A549 (cell line): Measurements from ENCODE around the gene ATP2A3. TPM values are rescaled to one million over a fixed set of nuclear protein-coding genes. Genes with fewer than 3 reads are reported as not detected.
A peak's percentile ranks its signal among the peaks of the same experiment; 100 is the strongest.

Experiments
- ATAC-seq, 2 experiments: fragments of 200-7000 bp in 1 of 2; fragments of >200 bp in 1 of 2; cut with Nextera tagmentation in 1 of 2; cut with Tn5 transposase in 1 of 2; 3 replicates each; pipeline versions ENCODE4 v1.8.0 to v1.9.1; 2018 to 2020; ENCODE audit warnings: mild to moderate bottlenecking in 1 of 2, moderate library complexity in 1 of 2
- CTCF ChIA-PET: fragments of 300-600 bp; sonication (Branson Sonifier 250); formaldehyde crosslinking; extraction: SDS; loops from one replicate; lab custom pipeline; 2021; ENCODE audit warnings: antibody characterized with exemption, inconsistent platforms; lab: Yijun Ruan, JAX
- POLR2A ChIA-PET: fragments of 350-600 bp; formaldehyde crosslinking; extraction: SDS; loops from one replicate; lab custom pipeline; 2021; ENCODE audit warnings: antibody characterized with exemption, inconsistent platforms; lab: Yijun Ruan, JAX
- DNase-seq, 2 experiments: peaks; one replicate each; pipeline versions ENCODE4 v3.0.0 to v3.0.0-alpha.2; 2011 to 2016; ENCODE audit warnings: low read depth in 1 of 2, low spot score in 1 of 2
- FAIRE-seq: peaks from 2 replicates; lab custom pipeline; 2011; peaks lifted over from hg19 to GRCh38; lab: Jason Lieb, UNC
- H3K27ac ChIP-seq, 2 experiments: fragments of >200 bp; sonication (Bioruptor Twin); formaldehyde crosslinking; 3 replicates each; pipeline ENCODE4 v1.5.1; 2016 to 2017
- H3K4me1 ChIP-seq: fragments of >200 bp; sonication (Bioruptor Twin); formaldehyde crosslinking; 3 replicates; pipeline ENCODE4 v1.6.1; 2016
- H3K4me2 ChIP-seq: fragments of >200 bp; sonication (Bioruptor Twin); formaldehyde crosslinking; 3 replicates; pipeline ENCODE4 v1.6.1; 2016
- H3K4me3 ChIP-seq: fragments of >200 bp; sonication (Bioruptor Twin); formaldehyde crosslinking; 3 replicates; pipeline ENCODE4 v1.5.1; 2016
- H3K9me3 ChIP-seq: fragments of >200 bp; sonication (Bioruptor Twin); formaldehyde crosslinking; 3 replicates; pipeline ENCODE4 v1.6.1; 2016
- GATA3 ChIP-seq: IDR thresholded peaks from 2 replicates; pipeline ENCODE4 v1.6.1; 2012; ENCODE audit warnings: borderline replicate concordance
- HOXB13 ChIP-seq: fragments of 250-450 bp; sonication (Bioruptor Pico); IDR thresholded peaks from 2 replicates; pipeline ENCODE4 v1.5.0; 2020; ENCODE audit warnings: low read depth, mild to moderate bottlenecking, moderate library complexity
- MAZ ChIP-seq: fragments of 150-350 bp; IDR thresholded peaks from 2 replicates; pipeline ENCODE4 v1.6.1; 2014; ENCODE audit warnings: antibody characterized with exemption, low read depth, low read length, borderline replicate concordance
- NR3C1 ChIP-seq: fragments of >200 bp; sonication (Bioruptor Twin); formaldehyde crosslinking; IDR thresholded peaks from 3 replicates; pipeline ENCODE4 v1.6.1; 2017
- PHF8 ChIP-seq: fragments of 200-600 bp; sonication (generic); IDR thresholded peaks from 2 replicates; pipeline ENCODE4 v1.6.1; 2016; ENCODE audit warnings: low read depth, mild to moderate bottlenecking, antibody characterized with exemption, moderate library complexity, borderline replicate concordance
- SMC3 ChIP-seq: fragments of >200 bp; sonication (Bioruptor Twin); formaldehyde crosslinking; IDR thresholded peaks from 3 replicates; pipeline ENCODE4 v1.6.1; 2018; ENCODE audit warnings: inconsistent platforms
- SREBF2 ChIP-seq: fragments of 450-650 bp; IDR thresholded peaks from 2 replicates; pipeline ENCODE4 v1.6.1; 2014; ENCODE audit warnings: mild to moderate bottlenecking, moderate library complexity
- TFCP2L1 ChIP-seq: fragments of 250-450 bp; sonication (Bioruptor Pico); IDR thresholded peaks from 2 replicates; pipeline ENCODE4 v1.5.0; 2021; ENCODE audit warnings: mild to moderate bottlenecking
- ZC3H11A ChIP-seq: fragments of 450-650 bp; IDR thresholded peaks from 2 replicates; pipeline ENCODE4 v1.6.1; 2014; ENCODE audit warnings: antibody characterized with exemption, mild to moderate bottlenecking
- ZFP36 ChIP-seq: fragments of 450-650 bp; IDR thresholded peaks from 2 replicates; pipeline ENCODE4 v1.6.1; 2014; ENCODE audit warnings: borderline replicate concordance; ENCODE audit not compliant: partially characterized antibody
- whole genome bisulfite sequencing: methylation state at CpG from one replicate; pipeline ENCODE4 v1.1.6; 2017; ENCODE audit errors: missing lambda C conversion rate; 5-methylcytosine and 5-hydroxymethylcytosine counted together
- polyA plus RNA-seq, 4 experiments: library from polyadenylated mRNA; depleted of rRNA in 3 of 4; stranded (reverse); fragments of >200 nt; fragmentation: RNase III in 1 of 4; extraction: RNeasy Plus Mini Kit Qiagen cat#74134 plus additional on column Dnase treatment in 1 of 4; gene quantifications; 2 replicates in 3 of 4; 3 replicates in 1 of 4; pipeline ENCODE4 v1.2.3, GENCODE V29; 2011 to 2017
- TF ChIP-seq, protein P1 (sequence below): fragments of >200 bp; sonication (Bioruptor Twin); formaldehyde crosslinking; IDR thresholded peaks from 2 replicates; pipeline ENCODE4 v1.6.1; 2016
- TF ChIP-seq, protein P2 (sequence below): IDR thresholded peaks from 2 replicates; pipeline ENCODE4 v1.6.1; 2012
- TF ChIP-seq, protein P3 (sequence below): fragments of 150-350 bp; IDR thresholded peaks from 2 replicates; pipeline ENCODE4 v1.6.1; 2014; ENCODE audit warnings: low read depth, mild to moderate bottlenecking, low read length
- TF ChIP-seq, protein P4 (sequence below): fragments of 450-650 bp; IDR thresholded peaks from 2 replicates; pipeline ENCODE4 v1.6.1; 2014; ENCODE audit warnings: antibody characterized with exemption

The ATP2A3 gene
- polyA plus RNA-seq, 2 of the 4 experiments (the other 2 are of a cell fraction) = 3.1 to 5.5 TPM

DNA sequence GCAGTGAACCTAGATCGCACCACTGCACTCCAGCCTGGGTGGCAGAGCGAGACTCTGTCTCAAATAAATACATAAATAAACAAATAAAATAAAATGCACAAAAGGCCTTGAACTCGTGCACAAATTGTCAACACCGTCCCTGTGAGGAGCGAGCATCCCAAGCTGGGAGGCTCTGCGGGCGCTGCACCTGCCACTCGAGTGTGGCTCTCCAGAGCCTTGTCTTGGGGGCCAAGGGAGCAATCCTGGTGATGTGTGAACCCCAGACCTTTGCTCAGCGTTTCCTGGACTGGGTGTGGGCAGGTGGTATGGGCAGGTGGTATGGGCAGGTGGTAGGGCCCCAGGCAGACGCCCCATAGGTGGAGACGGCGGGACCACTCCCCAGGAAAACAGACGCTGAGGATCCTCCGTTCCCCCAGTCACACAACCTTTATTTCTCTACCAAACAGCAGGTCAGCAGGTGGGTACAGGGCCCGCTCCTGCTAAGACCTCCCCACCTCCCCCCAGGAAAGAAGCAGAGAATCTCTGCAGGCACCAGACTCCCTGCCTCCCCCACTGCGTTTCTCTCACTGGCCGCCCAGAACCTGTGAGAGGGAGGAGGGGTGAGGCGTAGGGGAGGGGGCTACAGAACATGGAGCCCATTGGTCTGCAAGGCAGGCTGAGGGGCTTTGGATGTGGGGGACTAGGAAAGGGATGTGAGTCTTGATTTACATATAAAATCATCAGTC, 40.6 kb downstream of the ATP2A3 start:
- no peak for FAIRE-seq
- TF ChIP-seq SMC3 = no peak
- peak; percentile 37 for TF ChIP-seq ZFP36
- H3K4me1 ChIP-seq = no peaks in the 10 kb centered on the region
- no peak for ATAC-seq
- no peak overlapping the region for H3K27ac ChIP-seq
- WGBS = 83% methylated on average over 18 of the region's 18 CpGs
- CTCF ChIA-PET = interaction anchor here (1.0 to 13.0 kb wide), 7 partner anchors 10 to 87 kb away, joined by 4 to 256 read pairs (median 6); partner anchors contain the start of genes CAMKK1 and NCBP3
- H3K4me3 ChIP-seq = no peak overlapping the region
- H3K4me2 ChIP-seq = no peak overlapping the region
- H3K9me3 ChIP-seq = no peaks in the 10 kb centered on the region
- DNase-seq = no peak
- POLR2A ChIA-PET = no interaction called here

DNA sequence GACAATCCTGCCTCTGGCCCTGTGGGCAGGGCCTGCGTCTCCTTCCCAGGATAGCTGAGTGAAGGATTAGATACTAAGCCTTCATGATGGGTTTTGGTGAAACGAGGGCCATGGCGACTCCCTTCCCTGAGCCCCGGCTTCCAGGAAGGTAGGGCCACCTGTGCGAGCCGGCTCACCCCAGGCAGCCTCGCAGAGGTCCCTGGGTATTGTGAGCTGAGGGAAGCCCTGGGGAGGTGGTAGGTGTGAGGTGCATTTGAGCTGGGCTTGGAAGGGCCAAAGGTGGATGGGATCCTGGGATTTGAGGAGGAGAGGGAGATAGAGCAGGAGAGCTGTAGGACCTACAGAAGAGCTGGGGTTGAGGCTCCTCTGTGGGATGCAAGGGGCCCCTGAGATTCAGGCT, 41.5 kb downstream of the ATP2A3 start:
- 89% methylated on average over 7 of the region's 7 CpGs for WGBS

DNA sequence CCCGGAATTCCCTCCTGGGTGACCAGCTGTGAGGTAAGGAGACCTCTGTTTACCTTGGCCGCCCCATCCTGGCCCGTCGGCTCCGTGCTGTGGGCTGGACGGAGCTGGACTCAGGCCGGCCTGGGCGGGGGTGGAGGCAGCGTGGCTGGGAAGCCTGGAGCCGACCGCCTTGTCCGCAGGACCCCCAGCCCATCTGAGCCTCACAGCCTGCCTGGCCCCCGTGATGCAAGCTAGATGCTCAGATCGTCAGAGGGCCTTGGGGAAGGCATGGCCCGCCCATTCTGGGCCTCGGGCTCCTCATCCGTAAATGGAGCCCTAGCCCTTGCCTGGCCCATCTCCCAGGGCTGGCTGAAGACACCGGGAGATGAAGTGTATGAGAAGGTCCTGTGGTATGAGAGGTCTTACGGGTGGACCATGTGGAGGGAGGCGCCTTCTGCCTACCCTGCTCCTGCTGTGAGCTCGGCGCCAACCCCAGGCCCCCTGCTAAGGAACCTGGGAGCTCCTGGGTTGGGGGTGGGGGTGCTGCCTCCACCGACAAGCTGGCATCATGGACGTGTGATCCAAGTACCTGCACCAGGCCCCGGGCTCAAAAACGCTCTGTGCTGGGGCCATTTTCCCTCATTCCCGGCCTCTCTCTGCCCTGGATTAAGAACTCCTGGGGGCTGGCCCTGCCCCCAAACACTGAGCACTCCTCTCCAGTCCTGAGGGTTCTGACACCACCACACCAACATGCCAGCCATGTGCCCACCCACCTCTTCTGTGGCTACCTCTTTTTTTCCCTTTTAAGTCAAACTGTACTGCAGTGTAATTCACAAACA, 42.5 kb downstream of the ATP2A3 start:
- CTCF ChIA-PET = interaction anchor here (1.0 to 13.0 kb wide), 11 partner anchors 8 to 153 kb away, joined by 3 to 256 read pairs (median 6); partner anchors contain the start of gene CAMKK1
- WGBS = 77% methylated on average over 26 of the region's 27 CpGs
- POLR2A ChIA-PET = no interaction called here
- no peaks in the 10 kb centered on the region for H3K9me3 ChIP-seq
- FAIRE-seq (no peak), ATAC-seq (no peak), DNase-seq (no peak)
- TF ChIP-seq, protein P1, sequence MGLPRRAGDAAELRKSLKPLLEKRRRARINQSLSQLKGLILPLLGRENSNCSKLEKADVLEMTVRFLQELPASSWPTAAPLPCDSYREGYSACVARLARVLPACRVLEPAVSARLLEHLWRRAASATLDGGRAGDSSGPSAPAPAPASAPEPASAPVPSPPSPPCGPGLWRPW = no peak
- TF ChIP-seq MAZ = no peak
- H3K4me3 ChIP-seq = no peak overlapping the region
- peak overlapping the region in 1 of 2 experiments; percentile 5; a peak in 1 of 6 replicates for H3K27ac ChIP-seq
- no peak overlapping the region for H3K4me2 ChIP-seq
- H3K4me1 ChIP-seq = peaks cover 9% of the 10 kb centered on the region; the same call in 2 of the 3 replicates

More for the DNA sequence above, 41.5 kb downstream of the ATP2A3 start:
- Histone ChIP-seq H3K4me2 (no peak overlapping the region), H3K27ac (no peak overlapping the region), H3K4me3 (no peak overlapping the region), H3K4me1 (no peaks in the 10 kb centered on the region), H3K9me3 (no peaks in the 10 kb centered on the region)
- no peak for FAIRE-seq
- ChIA-PET CTCF (interaction anchor here (1.0 to 13.0 kb wide), 8 partner anchors 9 to 152 kb away, joined by 3 to 256 read pairs (median 6); partner anchors contain the start of genes CAMKK1 and NCBP3), POLR2A (no interaction called here)
- TF ChIP-seq, protein P2, sequence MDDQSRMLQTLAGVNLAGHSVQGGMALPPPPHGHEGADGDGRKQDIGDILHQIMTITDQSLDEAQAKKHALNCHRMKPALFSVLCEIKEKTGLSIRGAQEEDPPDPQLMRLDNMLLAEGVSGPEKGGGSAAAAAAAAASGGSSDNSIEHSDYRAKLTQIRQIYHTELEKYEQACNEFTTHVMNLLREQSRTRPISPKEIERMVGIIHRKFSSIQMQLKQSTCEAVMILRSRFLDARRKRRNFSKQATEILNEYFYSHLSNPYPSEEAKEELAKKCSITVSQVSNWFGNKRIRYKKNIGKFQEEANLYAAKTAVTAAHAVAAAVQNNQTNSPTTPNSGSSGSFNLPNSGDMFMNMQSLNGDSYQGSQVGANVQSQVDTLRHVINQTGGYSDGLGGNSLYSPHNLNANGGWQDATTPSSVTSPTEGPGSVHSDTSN = no peak
- TF ChIP-seq, protein P3, sequence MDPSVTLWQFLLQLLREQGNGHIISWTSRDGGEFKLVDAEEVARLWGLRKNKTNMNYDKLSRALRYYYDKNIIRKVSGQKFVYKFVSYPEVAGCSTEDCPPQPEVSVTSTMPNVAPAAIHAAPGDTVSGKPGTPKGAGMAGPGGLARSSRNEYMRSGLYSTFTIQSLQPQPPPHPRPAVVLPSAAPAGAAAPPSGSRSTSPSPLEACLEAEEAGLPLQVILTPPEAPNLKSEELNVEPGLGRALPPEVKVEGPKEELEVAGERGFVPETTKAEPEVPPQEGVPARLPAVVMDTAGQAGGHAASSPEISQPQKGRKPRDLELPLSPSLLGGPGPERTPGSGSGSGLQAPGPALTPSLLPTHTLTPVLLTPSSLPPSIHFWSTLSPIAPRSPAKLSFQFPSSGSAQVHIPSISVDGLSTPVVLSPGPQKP = no peak
- TF ChIP-seq PHF8 (no peak), SREBF2 (no peak), GATA3 (no peak), TFCP2L1 (CRISPR knock-in tag) (no peak), NR3C1 (no peak), ZC3H11A (no peak), HOXB13 (CRISPR knock-in tag) (no peak)
- TF ChIP-seq, protein P4, sequence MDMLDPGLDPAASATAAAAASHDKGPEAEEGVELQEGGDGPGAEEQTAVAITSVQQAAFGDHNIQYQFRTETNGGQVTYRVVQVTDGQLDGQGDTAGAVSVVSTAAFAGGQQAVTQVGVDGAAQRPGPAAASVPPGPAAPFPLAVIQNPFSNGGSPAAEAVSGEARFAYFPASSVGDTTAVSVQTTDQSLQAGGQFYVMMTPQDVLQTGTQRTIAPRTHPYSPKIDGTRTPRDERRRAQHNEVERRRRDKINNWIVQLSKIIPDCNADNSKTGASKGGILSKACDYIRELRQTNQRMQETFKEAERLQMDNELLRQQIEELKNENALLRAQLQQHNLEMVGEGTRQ = no peak
- ATAC-seq = no peak
- no peak for DNase-seq
